ENCODE results near the gene ECSCR.

DNA sequence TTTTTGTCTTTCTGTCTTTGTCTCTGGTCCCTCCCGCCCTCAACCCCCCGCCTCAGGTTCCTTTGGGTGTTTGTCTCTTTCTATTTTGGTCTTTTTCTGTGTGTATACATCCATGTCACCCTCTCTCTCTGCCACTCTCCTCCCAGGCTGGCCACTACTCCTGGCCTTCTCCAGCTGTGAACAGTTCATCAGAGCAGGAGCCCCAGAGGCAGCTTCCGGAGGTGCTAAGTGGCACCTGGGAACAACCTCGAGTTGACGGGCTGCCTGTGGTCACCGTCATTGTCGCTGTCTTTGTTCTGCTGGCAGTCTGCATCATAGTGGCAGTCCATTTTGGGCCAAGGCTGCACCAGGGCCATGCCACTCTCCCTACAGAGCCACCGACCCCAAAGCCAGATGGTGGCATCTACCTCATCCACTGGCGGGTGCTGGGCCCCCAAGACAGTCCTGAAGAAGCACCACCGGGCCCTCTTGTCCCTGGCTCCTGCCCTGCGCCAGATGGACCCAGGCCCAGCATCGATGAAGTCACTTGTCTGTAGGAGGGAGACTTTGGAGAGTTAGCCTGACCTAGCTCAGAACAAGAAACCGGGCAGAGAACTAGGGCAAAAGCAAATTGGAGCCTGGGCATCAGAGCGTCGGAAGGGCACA lies 10.0 kb upstream of the ECSCR start:
- TF ChIP-seq, protein P1, sequence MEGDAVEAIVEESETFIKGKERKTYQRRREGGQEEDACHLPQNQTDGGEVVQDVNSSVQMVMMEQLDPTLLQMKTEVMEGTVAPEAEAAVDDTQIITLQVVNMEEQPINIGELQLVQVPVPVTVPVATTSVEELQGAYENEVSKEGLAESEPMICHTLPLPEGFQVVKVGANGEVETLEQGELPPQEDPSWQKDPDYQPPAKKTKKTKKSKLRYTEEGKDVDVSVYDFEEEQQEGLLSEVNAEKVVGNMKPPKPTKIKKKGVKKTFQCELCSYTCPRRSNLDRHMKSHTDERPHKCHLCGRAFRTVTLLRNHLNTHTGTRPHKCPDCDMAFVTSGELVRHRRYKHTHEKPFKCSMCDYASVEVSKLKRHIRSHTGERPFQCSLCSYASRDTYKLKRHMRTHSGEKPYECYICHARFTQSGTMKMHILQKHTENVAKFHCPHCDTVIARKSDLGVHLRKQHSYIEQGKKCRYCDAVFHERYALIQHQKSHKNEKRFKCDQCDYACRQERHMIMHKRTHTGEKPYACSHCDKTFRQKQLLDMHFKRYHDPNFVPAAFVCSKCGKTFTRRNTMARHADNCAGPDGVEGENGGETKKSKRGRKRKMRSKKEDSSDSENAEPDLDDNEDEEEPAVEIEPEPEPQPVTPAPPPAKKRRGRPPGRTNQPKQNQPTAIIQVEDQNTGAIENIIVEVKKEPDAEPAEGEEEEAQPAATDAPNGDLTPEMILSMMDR (conservative IDR thresholded peaks at IDR 0.05; ENCODE audit: low read length) = no peak
- TF ChIP-seq EZH2phosphoT487 (IDR thresholded peaks at IDR 0.05; ENCODE audit: borderline replicate concordance, low read depth, low read length) = no peak
